HepG2 (cell line): ENCODE results near the gene HSP90AB1.

Source experiments
- DNMT1 ChIP-seq: sonication (generic); formaldehyde crosslinking; IDR thresholded peaks from 2 replicates; pipeline ENCODE4 v1.5.1; 2020; ENCODE audit warnings: mild to moderate bottlenecking, missing genetic modification reagents
- ELF4 ChIP-seq: sonication (generic); formaldehyde crosslinking; IDR thresholded peaks from 2 replicates; pipeline ENCODE4 v1.5.0; 2020; ENCODE audit warnings: missing genetic modification reagents, mild to moderate bottlenecking, moderate library complexity, borderline replicate concordance
- KDM5A ChIP-seq: fragments of 200-600 bp; sonication (generic); IDR thresholded peaks from 2 replicates; pipeline ENCODE4 v1.7.0; 2018; ENCODE audit warnings: antibody characterized with exemption, mild to moderate bottlenecking, low read length, borderline replicate concordance
- NFYB ChIP-seq: sonication (generic); formaldehyde crosslinking; IDR thresholded peaks from 2 replicates; pipeline ENCODE4 v1.4.0; 2020; ENCODE audit warnings: missing genetic modification reagents
- NR3C1 ChIP-seq: sonication (generic); formaldehyde crosslinking; IDR thresholded peaks from 2 replicates; pipeline ENCODE4 v1.4.0; 2020; ENCODE audit warnings: missing genetic modification reagents
- POLR2A ChIP-seq, 2 experiments: IDR thresholded peaks; 2 replicates each; pipeline ENCODE4 v1.6.1; 2011; ENCODE audit warnings: low read depth in 2 of 2, low read length in 2 of 2, mild to moderate bottlenecking in 1 of 2, moderate library complexity in 1 of 2; ENCODE audit not compliant: insufficient read depth in 1 of 2
- RFX5 ChIP-seq: IDR thresholded peaks from 2 replicates; pipeline ENCODE4 v1.6.1; 2011; ENCODE audit warnings: low read depth, low read length, improper control_type of control experiment
- SRF ChIP-seq: IDR thresholded peaks from 2 replicates; pipeline ENCODE4 v1.6.1; 2011; ENCODE audit warnings: mild to moderate bottlenecking, low read depth, low read length, moderate library complexity
- ZNF232 ChIP-seq: sonication (generic); formaldehyde crosslinking; IDR thresholded peaks from 2 replicates; pipeline ENCODE4 v1.4.0; 2020; ENCODE audit warnings: missing genetic modification reagents, borderline replicate concordance
- ZNF3 ChIP-seq: IDR thresholded peaks from 2 replicates; pipeline ENCODE4 v1.7.0; 2017; ENCODE audit warnings: inconsistent platforms
- ZNF589 ChIP-seq: sonication (generic); formaldehyde crosslinking; conservative IDR thresholded peaks from 2 replicates; pipeline ENCODE4 v1.8.0; 2022; ENCODE audit warnings: mild to moderate bottlenecking, moderate library complexity, missing genetic modification reagents
- ZNF816 ChIP-seq: sonication (generic); formaldehyde crosslinking; IDR thresholded peaks from 2 replicates; pipeline ENCODE4 v1.8.0; 2022; ENCODE audit warnings: missing genetic modification reagents, mild to moderate bottlenecking, borderline replicate concordance
- TF ChIP-seq, protein P1 (sequence below): sonication (generic); formaldehyde crosslinking; IDR thresholded peaks from 2 replicates; pipeline ENCODE4 v1.8.1; 2023; ENCODE audit warnings: mild to moderate bottlenecking, missing genetic modification reagents
- TF ChIP-seq, protein P2 (sequence below): sonication (generic); formaldehyde crosslinking; IDR thresholded peaks from 2 replicates; pipeline ENCODE4 v1.5.0; 2020; ENCODE audit warnings: mild to moderate bottlenecking, missing genetic modification reagents, moderate library complexity

GRCh38 chr6:44294832-44295791 lies 48.2 kb downstream of the HSP90AB1 start:
- TF ChIP-seq, protein P1, sequence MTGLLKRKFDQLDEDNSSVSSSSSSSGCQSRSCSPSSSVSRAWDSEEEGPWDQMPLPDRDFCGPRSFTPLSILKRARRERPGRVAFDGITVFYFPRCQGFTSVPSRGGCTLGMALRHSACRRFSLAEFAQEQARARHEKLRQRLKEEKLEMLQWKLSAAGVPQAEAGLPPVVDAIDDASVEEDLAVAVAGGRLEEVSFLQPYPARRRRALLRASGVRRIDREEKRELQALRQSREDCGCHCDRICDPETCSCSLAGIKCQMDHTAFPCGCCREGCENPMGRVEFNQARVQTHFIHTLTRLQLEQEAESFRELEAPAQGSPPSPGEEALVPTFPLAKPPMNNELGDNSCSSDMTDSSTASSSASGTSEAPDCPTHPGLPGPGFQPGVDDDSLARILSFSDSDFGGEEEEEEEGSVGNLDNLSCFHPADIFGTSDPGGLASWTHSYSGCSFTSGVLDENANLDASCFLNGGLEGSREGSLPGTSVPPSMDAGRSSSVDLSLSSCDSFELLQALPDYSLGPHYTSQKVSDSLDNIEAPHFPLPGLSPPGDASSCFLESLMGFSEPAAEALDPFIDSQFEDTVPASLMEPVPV (CRISPR knock-in tag) = no peak
- TF ChIP-seq NR3C1 (CRISPR knock-in tag) = no peak
- no peak for TF ChIP-seq POLR2A (IDR thresholded peaks at IDR 0.05; ENCODE audit: insufficient read depth in 1 of 2, low read depth in 2 of 2, low read length in 2 of 2)
- no peak for TF ChIP-seq NFYB
- TF ChIP-seq KDM5A = no peak
- TF ChIP-seq, protein P2, sequence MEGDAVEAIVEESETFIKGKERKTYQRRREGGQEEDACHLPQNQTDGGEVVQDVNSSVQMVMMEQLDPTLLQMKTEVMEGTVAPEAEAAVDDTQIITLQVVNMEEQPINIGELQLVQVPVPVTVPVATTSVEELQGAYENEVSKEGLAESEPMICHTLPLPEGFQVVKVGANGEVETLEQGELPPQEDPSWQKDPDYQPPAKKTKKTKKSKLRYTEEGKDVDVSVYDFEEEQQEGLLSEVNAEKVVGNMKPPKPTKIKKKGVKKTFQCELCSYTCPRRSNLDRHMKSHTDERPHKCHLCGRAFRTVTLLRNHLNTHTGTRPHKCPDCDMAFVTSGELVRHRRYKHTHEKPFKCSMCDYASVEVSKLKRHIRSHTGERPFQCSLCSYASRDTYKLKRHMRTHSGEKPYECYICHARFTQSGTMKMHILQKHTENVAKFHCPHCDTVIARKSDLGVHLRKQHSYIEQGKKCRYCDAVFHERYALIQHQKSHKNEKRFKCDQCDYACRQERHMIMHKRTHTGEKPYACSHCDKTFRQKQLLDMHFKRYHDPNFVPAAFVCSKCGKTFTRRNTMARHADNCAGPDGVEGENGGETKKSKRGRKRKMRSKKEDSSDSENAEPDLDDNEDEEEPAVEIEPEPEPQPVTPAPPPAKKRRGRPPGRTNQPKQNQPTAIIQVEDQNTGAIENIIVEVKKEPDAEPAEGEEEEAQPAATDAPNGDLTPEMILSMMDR (CRISPR knock-in tag) = no peak
- TF ChIP-seq ZNF232 (CRISPR knock-in tag) = no peak
- TF ChIP-seq ZNF589 = no peak
- TF ChIP-seq DNMT1 (CRISPR knock-in tag) = no peak
- no peak for TF ChIP-seq ELF4 (CRISPR knock-in tag)
- TF ChIP-seq ZNF816 = no peak
- TF ChIP-seq RFX5 = no peak
- no peak for TF ChIP-seq ZNF3
- no peak for TF ChIP-seq SRF
